Measurements from ENCODE around the gene PFDN2.
"Not testable (repeated sequence)": the region's sequence is repeated elsewhere in the genome, so short reads cannot be mapped to it uniquely, and the experiment has no call there.

The PFDN2 gene

DNA sequence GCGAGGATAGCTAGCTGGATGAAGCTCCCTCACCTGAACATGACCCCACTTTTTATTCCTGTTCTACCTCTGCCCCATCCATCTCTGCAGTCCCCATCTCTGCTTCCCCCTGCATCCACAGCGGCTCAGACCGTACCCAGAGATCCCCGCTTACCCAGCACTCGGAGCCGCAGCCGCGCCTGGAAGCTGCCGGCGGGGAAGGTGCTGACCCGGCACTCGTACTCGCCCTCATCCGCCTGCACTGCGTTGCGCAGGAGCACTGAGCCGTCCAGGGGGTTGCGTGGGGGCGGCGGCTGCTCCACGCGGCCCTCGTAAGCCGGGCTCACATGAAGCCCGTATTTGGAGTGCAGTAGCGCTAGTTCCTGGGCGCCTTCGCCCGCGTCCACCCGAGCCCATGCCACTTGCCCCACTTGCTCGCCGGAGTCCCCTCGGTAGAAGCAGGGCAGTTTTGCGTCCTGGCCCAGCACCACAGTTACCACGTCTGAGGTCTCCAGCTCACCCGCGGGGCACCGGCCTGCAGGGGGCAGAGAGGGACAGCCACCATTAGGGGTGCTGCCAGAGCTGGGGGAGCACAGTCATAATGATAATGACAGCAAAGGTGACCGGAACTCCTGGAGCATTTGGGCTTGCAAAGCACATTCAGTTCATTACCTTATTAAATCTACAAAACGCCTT lies 38.3 kb downstream of the PFDN2 start:
- no peak for DNase-seq

DNA sequence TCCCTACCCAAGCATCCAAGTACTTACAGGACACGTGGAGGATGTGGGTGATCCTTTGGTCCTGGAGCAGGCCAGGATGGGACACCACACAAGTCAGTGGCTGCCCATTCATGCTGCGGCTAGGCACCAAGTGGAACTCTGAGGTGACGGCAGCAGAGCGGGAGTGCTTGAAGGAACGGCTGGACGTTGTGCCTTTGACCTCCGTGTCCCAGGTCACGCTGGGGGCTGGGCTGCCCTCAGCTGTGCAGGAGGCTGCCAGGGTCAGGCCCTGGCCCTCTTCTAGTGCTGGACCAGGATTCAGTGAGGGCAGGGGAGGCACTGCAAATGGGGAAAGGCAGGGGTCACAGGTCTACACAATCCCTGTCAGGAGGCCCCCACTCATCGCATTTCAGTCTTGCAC lies 40.4 kb downstream of the PFDN2 start:
- no peak for DNase-seq

- no peak for DNase-seq
These were observed 41.4 kb downstream of the PFDN2 start for GRCh38 chr1:161076410-161076809.

DNA sequence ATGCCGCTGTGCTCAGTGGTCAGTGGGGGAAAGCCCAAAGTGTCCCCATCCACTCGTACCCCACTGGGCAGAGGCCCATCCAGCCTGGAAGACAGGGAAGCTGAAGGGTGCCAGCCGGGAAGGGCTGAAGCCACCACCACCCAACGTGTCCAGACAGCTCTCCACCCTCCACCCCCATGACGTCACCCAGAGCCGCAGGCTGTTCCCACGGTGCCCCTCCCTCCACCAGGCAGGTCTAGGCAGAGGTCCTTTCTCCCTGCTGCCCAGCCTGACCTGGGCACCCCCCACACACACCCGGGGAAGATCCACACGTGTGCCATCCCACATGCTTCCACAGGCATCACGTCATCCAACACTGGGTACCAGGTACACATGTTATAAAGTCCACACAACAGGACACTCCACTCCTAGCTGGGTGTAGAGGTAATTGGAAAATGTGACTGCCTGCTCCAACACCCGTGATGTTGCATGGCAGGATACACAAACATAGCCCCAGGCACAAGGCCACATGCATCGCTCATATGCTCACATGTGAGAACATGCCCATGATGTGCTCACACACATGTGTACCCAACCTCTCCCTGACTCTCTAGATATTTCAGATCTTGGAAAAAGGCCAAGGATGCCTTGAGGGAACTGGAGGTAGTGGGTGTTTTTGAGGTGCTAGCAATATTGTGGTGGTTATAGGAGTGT lies 43.0 kb downstream of the PFDN2 start:
- peak; percentile 64 for DNase-seq

- DNase-seq = no peak
These were observed 44.2 kb downstream of the PFDN2 start for GRCh38 chr1:161073474-161074121.

- DNase-seq = no peak
These were observed 44.9 kb downstream of the PFDN2 start for GRCh38 chr1:161072751-161073449.

DNA sequence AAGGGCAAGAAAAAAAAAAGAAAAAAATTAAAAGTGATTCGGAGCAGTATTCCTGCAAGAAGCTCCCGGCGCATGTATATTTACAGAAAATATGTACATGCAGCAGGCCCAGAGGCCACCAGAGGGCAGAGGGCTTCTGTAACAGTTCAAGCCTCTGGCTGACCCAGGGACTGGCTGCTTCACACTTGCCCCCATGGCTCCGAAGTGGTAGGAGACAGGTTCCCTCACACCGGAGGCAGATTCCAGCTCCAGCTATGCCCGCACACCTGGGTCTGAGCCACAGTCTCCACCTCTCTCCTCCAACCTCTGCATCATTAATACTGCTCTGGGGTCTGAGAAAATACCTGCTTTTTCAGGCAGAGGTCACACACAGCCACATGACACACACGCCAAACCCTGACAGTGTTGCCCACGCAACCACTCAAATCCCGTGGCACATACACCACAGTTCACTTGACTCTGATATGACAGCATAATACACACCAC lies 45.9 kb downstream of the PFDN2 start:
- DNase-seq = peak; percentile 15

DNA sequence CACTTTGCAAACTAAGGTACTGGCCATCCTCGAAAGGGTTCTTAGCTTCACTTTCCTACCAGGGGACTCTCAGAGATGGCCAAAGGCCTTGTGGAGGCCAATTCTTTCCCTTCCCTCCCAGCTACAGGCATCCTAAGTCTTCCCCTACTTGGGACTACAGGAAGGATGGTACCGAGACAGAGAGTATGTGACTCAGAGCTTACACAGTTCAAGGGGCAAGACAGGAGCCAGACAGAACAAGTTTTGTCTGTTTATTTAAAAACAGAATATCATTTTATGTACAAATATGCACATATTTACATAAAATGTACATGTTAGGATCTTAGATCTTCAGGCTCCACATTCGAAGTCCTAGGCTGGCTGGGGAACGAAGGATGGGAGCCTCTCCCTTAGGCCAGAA lies 47.1 kb downstream of the PFDN2 start:
- no peak for DNase-seq

DNA sequence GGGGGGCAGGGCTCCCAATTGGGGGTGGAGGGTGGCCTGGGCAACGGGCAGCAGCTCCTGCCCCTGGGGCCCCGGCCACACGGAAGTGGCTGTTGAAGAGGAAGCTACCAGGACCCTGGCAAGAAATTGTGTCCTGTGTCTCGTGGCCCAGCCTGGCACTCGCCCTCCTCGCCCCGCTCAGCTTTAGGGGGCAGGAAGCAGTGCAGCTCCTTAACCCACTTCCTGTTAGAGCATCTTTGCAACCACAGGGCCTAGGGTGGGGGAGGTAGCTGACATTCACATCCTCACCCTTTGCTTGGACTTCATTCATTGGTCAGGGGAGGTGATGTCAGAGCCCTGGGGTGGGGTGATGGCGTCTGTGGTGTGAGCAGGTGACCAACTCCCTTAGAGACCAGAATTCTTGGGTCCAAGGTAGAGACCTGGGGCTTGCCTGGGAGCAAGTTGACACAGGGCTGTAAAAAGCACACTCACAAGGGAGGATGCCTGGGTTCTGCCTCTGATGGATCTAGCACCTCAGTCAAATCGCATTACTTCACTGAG lies 48.0 kb downstream of the PFDN2 start, which contains the start of gene ARHGAP30:
ARHGAP30 (minus strand) TSS at position 161 of the 540 bp plus-strand sequence. CDS start 267 bp downstream, outside the sequence.
- no peak for DNase-seq

- DNase-seq = no peak
These were observed 48.6 kb downstream of the PFDN2 start for GRCh38 chr1:161069241-161069640.

- DNase-seq = peak; percentile 16
These were observed 49.3 kb downstream of the PFDN2 start for GRCh38 chr1:161068306-161069234.

- DNase-seq = no peak
These were observed 51.1 kb downstream of the PFDN2 start for GRCh38 chr1:161066694-161067093.

DNA sequence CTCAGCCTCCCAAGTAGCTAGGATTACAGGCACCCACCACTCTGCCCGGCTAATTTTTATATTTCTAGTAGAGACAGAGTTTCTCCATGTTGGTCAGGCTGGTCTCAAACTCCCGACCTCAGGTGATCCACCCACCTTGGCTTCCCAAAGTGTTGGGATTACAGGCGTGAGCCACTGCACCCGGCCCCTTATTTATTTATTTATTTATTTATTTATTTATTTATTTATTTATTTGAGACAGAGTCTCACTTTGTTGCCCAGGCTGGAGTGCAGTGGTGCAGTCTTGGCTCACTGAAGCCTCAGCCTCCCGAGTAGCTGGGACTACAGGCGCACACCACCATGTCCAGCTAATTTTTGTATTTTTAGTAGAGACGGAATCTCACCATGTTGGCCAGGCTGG lies 52.2 kb downstream of the PFDN2 start:
- not testable (repeated sequence) for DNase-seq

DNA sequence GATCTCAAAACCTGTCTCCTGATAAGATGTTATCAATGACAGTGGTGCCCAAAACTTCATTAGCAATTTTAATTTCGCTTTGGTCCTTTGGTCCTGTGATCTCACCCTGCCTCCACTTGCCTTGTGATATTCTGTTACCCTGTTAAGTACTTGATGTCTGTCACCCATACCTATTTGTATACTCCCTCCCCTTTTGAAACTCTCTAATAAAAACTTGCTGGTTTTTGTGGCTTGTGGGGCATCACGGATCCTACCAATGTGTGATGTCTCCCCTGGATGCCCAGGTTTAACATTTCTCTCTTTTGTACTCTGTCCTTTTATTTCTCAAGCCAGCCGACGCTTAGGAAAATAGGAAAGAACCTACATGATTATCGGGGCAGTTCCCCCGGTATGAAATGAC lies 53.9 kb downstream of the PFDN2 start:
- DNase-seq = not testable (repeated sequence)

DNA sequence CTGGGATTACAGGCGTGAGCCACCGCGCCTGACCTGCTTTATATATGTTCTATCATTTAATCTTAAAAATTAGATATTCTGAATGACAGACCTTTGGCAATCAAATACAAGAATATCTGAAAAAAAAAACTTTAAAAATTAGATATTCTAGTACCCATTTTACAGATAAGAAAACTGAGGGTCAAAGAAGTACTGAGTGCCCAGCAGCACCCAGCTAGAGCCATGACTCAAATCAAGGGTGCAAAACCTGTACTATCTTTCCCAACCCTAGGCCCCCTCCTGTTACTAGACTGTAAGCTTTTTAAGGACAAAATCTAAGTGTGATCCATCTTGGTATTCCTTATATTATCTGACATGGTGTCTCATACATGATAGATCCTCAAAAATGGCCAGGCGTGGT lies 56.4 kb downstream of the PFDN2 start:
- no peak for DNase-seq

GRCh38 chr1:161059293-161059692 lies 58.5 kb downstream of the PFDN2 start:
- DNase-seq = no peak

DNA sequence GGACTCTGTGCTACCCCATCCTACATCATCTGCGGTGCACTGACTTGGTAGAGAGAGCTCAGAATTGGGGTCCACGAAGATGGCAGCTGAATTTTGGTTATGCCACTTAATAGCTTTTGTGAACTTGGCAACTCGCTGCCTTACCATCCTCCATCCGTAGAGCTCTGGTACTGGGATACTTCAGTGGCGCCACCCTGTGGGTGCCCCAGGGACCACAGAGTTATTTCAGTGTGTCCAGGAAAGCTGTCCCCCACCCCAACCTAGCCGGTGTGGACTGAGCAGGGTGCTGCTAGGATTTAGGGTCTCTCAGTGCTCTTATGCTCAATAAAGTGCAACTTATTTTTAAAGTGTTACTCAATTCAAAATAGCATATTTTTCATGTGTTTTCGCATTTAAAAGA lies 63.0 kb downstream of the PFDN2 start:
- no peak for DNase-seq

DNA sequence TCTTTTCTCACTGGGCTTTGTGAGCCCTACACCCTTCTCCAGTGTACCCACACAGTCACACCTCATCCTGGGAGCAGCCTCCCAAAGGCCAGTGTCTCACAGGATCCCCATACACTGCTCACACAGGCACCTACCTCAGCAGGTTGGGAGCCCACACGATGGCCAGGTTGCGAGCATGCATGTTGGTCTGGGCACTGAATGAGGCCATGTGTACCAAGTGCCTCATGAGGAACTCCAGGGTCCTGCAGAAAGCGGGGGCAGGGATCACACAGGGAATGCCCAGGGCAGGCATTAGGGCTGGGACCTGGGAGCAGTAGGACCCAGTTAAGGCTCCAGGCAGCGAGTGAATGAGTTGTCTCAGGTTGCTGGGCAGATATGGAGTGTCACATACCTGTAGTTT lies 63.6 kb downstream of the PFDN2 start:
- no peak for DNase-seq

DNA sequence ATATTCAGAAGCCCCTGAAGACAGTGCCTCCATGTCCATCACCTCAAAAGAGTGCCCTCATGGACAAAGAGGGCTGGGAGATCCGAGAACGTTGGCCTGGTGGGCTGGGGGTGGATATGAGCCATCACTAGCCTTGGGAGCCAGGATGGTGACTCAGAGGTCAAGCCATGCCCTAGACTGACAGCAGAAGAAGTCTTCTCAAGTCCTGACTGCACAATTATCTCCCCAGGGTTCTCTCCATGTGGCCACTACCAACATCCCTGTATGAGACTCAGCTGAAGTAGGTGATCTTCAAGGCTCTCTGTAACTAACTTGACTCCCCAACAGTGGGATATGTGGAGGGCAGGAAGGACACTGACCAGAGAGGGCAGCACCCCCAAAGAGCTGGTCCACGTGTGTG lies 64.9 kb downstream of the PFDN2 start:
- no peak for DNase-seq

- DNase-seq = no peak
These were observed 66.6 kb downstream of the PFDN2 start for GRCh38 chr1:161051219-161051618.
